HG03457 (cell line): ENCODE results near the gene CHRNA1.
"Not testable (repeated sequence)": the region's sequence is repeated elsewhere in the genome, so short reads cannot be mapped to it uniquely, and the experiment has no call there.

Experiments
- ATAC-seq: cut with Tn5 transposase; IDR thresholded peaks from one replicate; pipeline ENCODE4 v1.9.1; 2021; ENCODE audit warnings: moderate number of reproducible peaks; ENCODE audit not compliant: unreplicated experiment

The CHRNA1 gene

GRCh38 chr2:174717916-174718315, 46.4 kb downstream of the CHRNA1 start:
- no peak for ATAC-seq

DNA sequence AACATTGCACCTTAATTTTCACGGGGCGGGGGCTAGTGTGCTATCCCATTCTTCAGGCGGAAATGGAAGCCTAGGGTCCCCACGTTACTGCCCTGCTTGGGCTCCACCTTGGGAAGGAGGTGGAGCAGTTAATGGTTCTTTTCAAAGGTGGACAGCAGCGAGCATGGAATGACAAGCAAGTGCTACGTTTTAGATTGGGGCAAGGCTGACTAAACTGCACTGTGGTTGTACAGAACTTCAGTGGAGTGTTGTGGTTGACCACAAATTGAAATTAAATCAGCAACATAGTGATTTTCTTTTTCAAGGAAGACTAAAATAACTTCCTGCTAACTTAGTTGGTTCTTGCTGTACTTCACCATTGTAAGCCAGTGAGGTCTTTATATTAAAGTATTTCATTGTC, 47.0 kb downstream of the CHRNA1 start:
- ATAC-seq = no peak

GRCh38 chr2:174716785-174717184, 47.5 kb downstream of the CHRNA1 start:
- ATAC-seq = no peak

- ATAC-seq = no peak
These were observed 50.6 kb downstream of the CHRNA1 start for GRCh38 chr2:174713686-174714085.

DNA sequence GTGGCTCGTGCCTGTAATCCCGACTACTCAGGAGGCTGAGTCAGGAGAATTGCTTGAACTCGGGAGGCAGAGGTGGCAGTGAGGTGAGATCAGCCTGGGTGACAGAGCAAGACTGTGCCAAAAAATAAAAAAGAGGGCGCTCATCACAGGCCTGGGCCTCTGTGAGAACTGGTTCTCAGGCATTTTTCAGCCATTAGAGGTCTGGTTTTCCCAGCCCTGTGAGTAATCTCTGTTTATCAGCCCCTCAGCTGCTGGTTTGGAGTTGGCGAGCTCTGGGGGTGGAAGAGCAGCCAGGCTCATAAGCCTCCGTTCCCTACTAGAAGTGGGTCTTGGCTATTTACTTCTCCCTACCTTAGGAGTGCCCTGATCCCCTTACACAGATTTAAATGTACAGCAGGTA, 53.1 kb downstream of the CHRNA1 start:
- ATAC-seq = no peak

DNA sequence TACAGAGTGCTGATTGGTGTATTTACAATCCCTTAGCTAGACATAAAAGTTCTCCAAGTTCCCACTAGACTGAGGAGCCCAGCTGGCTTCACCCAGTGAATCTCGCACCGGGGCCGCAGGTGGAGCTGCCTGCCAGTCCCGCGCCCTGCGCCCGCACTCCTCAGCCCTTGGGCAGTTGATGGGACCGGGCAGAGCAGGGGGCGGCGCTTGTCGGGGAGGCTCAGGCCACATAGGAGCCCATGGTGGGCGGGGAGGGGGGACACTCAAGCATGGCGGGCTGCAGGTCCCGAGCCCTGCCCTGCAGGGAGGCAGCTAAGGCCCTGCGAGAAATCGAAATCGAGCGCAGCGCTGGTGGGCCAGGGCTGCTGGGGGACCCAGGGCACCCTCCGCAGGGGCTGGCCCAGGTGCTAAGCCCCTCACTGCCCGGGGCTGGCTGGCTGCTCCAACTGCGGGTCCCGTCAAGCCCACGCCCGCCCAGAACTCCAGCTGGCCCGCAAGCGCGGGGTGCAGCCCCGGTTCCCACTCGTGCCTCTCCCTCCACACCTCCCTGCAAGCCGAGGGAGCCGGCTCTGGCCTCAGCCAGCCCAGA, 54.8 kb downstream of the CHRNA1 start:
- not testable (repeated sequence) for ATAC-seq

GRCh38 chr2:174708713-174709112, 55.6 kb downstream of the CHRNA1 start:
- ATAC-seq = no peak

- no peak for ATAC-seq
These were observed 59.0 kb downstream of the CHRNA1 start for GRCh38 chr2:174705321-174705720.

GRCh38 chr2:174704642-174705041, 59.6 kb downstream of the CHRNA1 start:
- ATAC-seq = no peak

DNA sequence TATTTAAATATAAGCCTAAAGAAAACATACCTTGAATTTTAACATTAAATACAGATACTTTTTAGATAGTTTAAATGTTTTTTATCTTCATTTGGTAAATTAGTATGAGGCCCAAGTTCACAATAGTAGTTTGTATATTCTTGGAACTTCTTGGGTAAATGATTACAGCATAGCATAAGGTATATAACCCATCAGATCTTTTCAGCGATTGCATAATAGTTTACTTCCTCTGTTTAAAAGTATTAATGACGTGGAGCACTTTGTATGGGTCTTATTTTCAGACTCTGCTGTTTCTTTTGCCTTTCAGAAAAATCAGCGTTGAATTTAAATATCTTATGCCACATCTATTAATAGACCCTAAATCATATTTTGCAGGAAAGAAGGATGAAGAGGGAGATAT, 60.2 kb downstream of the CHRNA1 start:
- no peak for ATAC-seq

GRCh38 chr2:174703430-174703829, 60.8 kb downstream of the CHRNA1 start:
- ATAC-seq = no peak

- ATAC-seq = no peak
These were observed 61.7 kb downstream of the CHRNA1 start for GRCh38 chr2:174702541-174702940.

DNA sequence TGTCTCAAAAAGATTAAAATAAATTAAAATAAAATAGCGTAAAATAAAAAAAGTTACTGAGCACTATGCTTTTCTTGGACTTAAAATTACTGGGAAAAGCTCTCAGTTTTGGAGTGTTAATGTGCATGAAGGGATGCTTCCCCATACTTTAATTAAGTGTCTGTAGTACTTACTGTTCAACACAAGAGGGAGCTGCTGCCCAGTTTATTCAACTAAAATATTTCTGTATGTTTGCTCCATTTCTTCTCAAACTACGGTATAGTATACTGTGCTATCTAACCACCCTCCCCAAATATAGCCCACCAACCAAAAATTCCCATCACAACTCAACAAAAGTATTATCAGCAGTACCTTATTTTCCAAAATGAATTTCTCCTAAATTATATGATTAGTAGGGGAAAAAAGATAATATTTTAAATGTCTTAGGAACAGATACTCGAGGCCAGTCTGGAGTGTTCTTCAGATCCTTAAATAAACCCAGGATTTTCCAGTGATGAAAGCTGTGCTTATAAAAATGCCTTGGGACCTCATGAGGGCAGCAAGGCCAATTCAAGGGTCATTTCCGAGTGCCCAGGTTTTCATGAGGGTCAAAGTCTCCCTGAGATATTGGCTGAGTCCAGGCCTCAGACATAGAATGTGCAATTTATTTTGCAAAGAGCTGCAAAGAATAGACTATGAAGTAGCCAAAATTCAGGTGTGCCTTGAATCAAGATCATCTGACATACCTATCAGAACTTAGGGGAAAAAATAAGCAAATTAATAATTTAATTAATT, 64.1 kb downstream of the CHRNA1 start:
- no peak for ATAC-seq
